Measurements from ENCODE around the gene FMN1. TPM values are rescaled to one million over a fixed set of nuclear protein-coding genes. Genes with fewer than 3 reads are reported as not detected.

Gene FMN1
- total and polyA plus RNA-seq, 2 experiments from 2014 or later = 0.93 to 2.2 TPM

GRCh38 chr15:33138000-33138399, 56.5 kb downstream of the FMN1 start:
- Histone ChIP-seq H3F3A (ENCODE audit: insufficient read depth) (peaks cover 16% of the 10 kb centered on the region), H3K27ac (no peak overlapping the region), H3K4me1 (ENCODE audit: insufficient read depth) (peaks cover 17% of the 10 kb centered on the region), H4K20me1 (ENCODE audit: insufficient read depth) (no peaks in the 10 kb centered on the region), H3K9me2 (ENCODE audit: insufficient read depth) (no peaks in the 10 kb centered on the region), H3K79me2 (ENCODE audit: insufficient read depth) (no peaks in the 10 kb centered on the region), H3K9me3 (ENCODE audit: low read depth) (no peaks in the 10 kb centered on the region), H2AFZ (no peak overlapping the region), H3K27me3 (replicated peaks; ENCODE audit: insufficient read depth) (peaks cover 18% of the 10 kb centered on the region; the same call in 1 of the 2 replicates), H3K36me3 (ENCODE audit: low read depth) (no peaks in the 10 kb centered on the region), H3K4me2 (ENCODE audit: unreplicated experiment) (no peak overlapping the region), H3K9ac (no peak overlapping the region), H3K4me3 (no peak overlapping the region)
- WGBS, 2 experiments (ENCODE audit: low coverage in 1 of 2, low lambda C conversion rate in 2 of 2, missing lambda C conversion rate in 2 of 2) = 73 to 84% methylated on average over 3 of the region's 3 CpGs
- TF ChIP-seq EZH2phosphoT487 (IDR thresholded peaks at IDR 0.05; ENCODE audit: insufficient read depth, low read depth) = no peak
- TF ChIP-seq EZH2 (IDR thresholded peaks at IDR 0.05; ENCODE audit: insufficient read depth, poor library complexity, severe bottlenecking) = no peak
- no peak for DNase-seq
- in situ Hi-C loops (cut with MboI) = no loop called here

DNA sequence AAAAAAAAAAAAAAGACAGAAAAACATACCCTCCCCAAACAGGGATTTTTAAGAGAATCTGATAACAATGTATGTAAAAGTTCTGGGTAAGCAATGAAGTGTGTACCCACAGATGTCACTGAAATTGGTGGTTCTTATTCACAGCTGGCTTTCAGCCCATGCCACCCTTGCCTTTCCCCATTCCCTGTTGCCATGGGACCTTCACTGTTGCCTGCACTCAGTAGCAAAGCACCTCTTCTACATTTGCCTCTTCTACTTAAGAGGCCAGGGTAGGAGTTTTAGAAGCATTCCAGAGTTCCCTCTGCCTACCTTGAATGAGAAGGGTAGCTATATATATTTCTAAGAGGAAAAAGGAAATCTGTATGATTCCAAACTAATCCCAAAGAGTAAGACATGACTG, 57.4 kb downstream of the FMN1 start:
- Histone ChIP-seq H3K4me3 (no peak overlapping the region), H3K4me2 (ENCODE audit: unreplicated experiment) (no peak overlapping the region), H3K9ac (no peak overlapping the region), H3K4me1 (ENCODE audit: insufficient read depth) (peaks cover 19% of the 10 kb centered on the region), H3K27ac (no peak overlapping the region), H2AFZ (no peak overlapping the region), H3F3A (ENCODE audit: insufficient read depth) (peaks cover 16% of the 10 kb centered on the region), H3K9me3 (ENCODE audit: low read depth) (no peaks in the 10 kb centered on the region), H4K20me1 (ENCODE audit: insufficient read depth) (no peaks in the 10 kb centered on the region), H3K36me3 (ENCODE audit: low read depth) (no peaks in the 10 kb centered on the region), H3K27me3 (replicated peaks; ENCODE audit: insufficient read depth) (peaks cover 18% of the 10 kb centered on the region; the same call in 1 of the 2 replicates), H3K9me2 (ENCODE audit: insufficient read depth) (no peaks in the 10 kb centered on the region), H3K79me2 (ENCODE audit: insufficient read depth) (no peaks in the 10 kb centered on the region)
- no peak for DNase-seq
- TF ChIP-seq EZH2 (IDR thresholded peaks at IDR 0.05; ENCODE audit: insufficient read depth, poor library complexity, severe bottlenecking) (no peak), EZH2phosphoT487 (IDR thresholded peaks at IDR 0.05; ENCODE audit: insufficient read depth, low read depth) (no peak)
- in situ Hi-C loops (cut with MboI) = no loop called here

DNA sequence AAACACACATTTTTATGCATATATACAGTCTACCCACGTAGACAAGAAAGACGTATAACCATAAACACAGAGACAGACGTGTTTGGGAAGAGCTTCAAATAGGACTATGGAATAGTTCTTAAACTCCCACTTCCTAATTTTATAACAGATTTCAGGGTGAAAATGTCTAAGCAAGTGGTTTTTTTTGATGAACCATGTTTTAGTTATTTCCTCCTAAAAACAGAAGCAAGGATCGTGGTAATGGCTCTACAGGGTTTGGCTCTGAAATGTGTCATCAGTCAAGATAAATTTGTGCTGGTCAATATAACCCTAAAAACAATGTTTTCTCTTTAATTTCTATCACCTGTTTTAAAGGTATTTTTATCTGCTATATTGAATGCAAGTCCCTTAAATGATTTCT, 58.2 kb downstream of the FMN1 start:
- H3K4me2 ChIP-seq (ENCODE audit: unreplicated experiment) = peak overlapping the region; percentile 10

GRCh38 chr15:33135355-33135781, 59.1 kb downstream of the FMN1 start:
- Histone ChIP-seq H3K27ac (no peak overlapping the region), H3K27me3 (replicated peaks; ENCODE audit: insufficient read depth) (peaks cover 12% of the 10 kb centered on the region; the same call in 1 of the 2 replicates), H3K36me3 (ENCODE audit: low read depth) (no peaks in the 10 kb centered on the region), H3K9me2 (ENCODE audit: insufficient read depth) (no peaks in the 10 kb centered on the region), H4K20me1 (ENCODE audit: insufficient read depth) (no peaks in the 10 kb centered on the region), H3K4me1 (ENCODE audit: insufficient read depth) (peaks cover 22% of the 10 kb centered on the region), H3K9ac (no peak overlapping the region), H3K4me3 (no peak overlapping the region), H3K9me3 (ENCODE audit: low read depth) (no peaks in the 10 kb centered on the region), H3F3A (ENCODE audit: insufficient read depth) (peaks cover 16% of the 10 kb centered on the region), H2AFZ (no peak overlapping the region), H3K79me2 (ENCODE audit: insufficient read depth) (no peaks in the 10 kb centered on the region), H3K4me2 (ENCODE audit: unreplicated experiment) (peak overlapping the region; percentile 24)
- TF ChIP-seq EZH2phosphoT487 (IDR thresholded peaks at IDR 0.05; ENCODE audit: insufficient read depth, low read depth) (no peak), EZH2 (IDR thresholded peaks at IDR 0.05; ENCODE audit: insufficient read depth, poor library complexity, severe bottlenecking) (no peak)
- peak; percentile 61 for DNase-seq
- WGBS, 2 experiments (ENCODE audit: low coverage in 1 of 2, low lambda C conversion rate in 2 of 2, missing lambda C conversion rate in 2 of 2) = 7 to 9% methylated on average over 5 of the region's 5 CpGs
- in situ Hi-C loops (cut with MboI) = no loop called here

More for the DNA sequence above, 58.2 kb downstream of the FMN1 start:
- Histone ChIP-seq H3K4me1 (ENCODE audit: insufficient read depth) (peaks cover 22% of the 10 kb centered on the region), H4K20me1 (ENCODE audit: insufficient read depth) (no peaks in the 10 kb centered on the region), H3F3A (ENCODE audit: insufficient read depth) (peaks cover 16% of the 10 kb centered on the region), H3K36me3 (ENCODE audit: low read depth) (no peaks in the 10 kb centered on the region), H3K9ac (no peak overlapping the region), H3K79me2 (ENCODE audit: insufficient read depth) (no peaks in the 10 kb centered on the region), H3K9me2 (ENCODE audit: insufficient read depth) (no peaks in the 10 kb centered on the region), H3K4me3 (no peak overlapping the region), H2AFZ (no peak overlapping the region), H3K27ac (no peak overlapping the region), H3K9me3 (ENCODE audit: low read depth) (no peaks in the 10 kb centered on the region), H3K27me3 (replicated peaks; ENCODE audit: insufficient read depth) (peaks cover 18% of the 10 kb centered on the region; the same call in 1 of the 2 replicates)
- TF ChIP-seq EZH2 (IDR thresholded peaks at IDR 0.05; ENCODE audit: insufficient read depth, poor library complexity, severe bottlenecking) = no peak
- TF ChIP-seq EZH2phosphoT487 (IDR thresholded peaks at IDR 0.05; ENCODE audit: insufficient read depth, low read depth) = no peak
- in situ Hi-C loops (cut with MboI) = no loop called here
- DNase-seq = peak; percentile 34
- WGBS, 2 experiments (ENCODE audit: low coverage in 1 of 2, low lambda C conversion rate in 2 of 2, missing lambda C conversion rate in 2 of 2) = 11 to 15% methylated on average over 4 of the region's 4 CpGs
